KOPT-K1 (cell line): ENCODE data around the gene ASB17.

Source experiments
- H3K27ac ChIP-seq: fragments of 200-600 bp; sonication (generic); 2 replicates; pipeline ENCODE4 v1.5.1; 2016; ENCODE audit warnings: antibody characterized with exemption, mild to moderate bottlenecking, low read depth, low read length; ENCODE audit not compliant: poor library complexity, severe bottlenecking
- H3K36me3 ChIP-seq: fragments of 200-600 bp; sonication (generic); 2 replicates; pipeline ENCODE4 v1.5.1; 2017; ENCODE audit warnings: antibody characterized with exemption, mild to moderate bottlenecking, low read length, moderate library complexity; ENCODE audit not compliant: insufficient read depth
- H3K9me3 ChIP-seq: fragments of 200-600 bp; sonication (generic); 2 replicates; pipeline ENCODE4 v1.5.1; 2017; ENCODE audit warnings: antibody characterized with exemption, low read length, mild to moderate bottlenecking; ENCODE audit not compliant: insufficient read depth, poor library complexity, severe bottlenecking

The ASB17 gene

DNA sequence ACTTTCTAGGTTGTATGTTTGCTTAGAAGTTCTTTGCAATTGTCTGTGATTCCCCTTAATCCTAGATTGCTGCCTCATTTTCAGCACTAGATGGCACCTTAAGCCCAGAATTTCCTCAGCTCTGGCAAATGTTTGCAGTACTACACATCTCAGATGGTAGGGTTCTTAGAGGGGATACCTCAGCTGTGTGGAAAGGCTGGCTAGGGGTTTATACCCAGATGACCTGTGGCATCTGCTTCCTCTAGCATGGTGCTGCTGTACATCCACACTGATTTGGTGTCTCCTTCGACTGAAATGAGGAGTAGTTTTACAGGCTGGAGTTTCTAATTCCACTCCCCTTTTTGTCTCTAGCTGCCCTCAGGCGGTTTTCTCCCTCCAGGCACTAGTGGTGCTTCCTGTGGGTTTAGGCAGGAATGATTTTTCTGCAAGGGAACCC lies 23.5 kb downstream of the ASB17 start:
- Histone ChIP-seq H3K9me3 (no peaks in the 10 kb centered on the region), H3K36me3 (no peaks in the 10 kb centered on the region), H3K27ac (no peak overlapping the region)

DNA sequence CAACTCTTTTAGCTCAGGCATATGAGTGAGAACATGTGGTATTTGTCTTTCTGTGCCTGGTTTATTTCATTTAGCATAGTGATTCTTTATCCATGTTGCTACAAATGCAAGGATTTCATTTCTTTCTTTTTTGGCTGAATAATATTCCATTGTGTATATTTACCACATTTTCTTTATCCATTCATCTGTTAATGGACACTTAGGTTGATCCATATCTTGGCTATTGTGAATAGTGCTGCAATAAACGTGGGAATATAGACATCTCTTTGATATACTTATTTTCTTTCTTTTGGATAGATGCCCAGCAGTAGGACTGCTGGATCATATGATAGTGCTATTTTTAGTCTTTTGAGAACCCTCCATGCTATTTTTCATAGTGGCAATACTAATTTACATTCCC lies 30.8 kb downstream of the ASB17 start:
- no peak overlapping the region for H3K27ac ChIP-seq
- H3K9me3 ChIP-seq = no peaks in the 10 kb centered on the region

DNA sequence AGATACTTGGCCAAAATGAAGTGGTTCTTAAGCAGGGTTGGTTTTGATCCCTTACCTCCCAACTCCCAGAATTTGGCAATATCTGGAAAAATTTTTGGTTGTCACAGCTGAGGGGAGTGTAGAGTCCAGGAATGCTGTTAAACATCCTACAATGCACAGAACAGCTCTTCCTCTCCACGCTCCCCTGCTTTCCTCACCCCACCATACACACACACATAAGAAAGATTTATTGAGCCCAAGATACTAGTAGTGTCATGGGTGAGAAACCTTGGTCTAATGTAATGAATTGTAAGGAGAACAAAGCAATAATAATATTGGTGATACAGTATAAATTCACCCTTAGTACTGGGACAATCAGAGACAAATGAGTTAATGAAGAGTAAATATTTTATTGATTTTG lies 47.8 kb downstream of the ASB17 start:
- H3K27ac ChIP-seq = no peak overlapping the region
- no peaks in the 10 kb centered on the region for H3K36me3 ChIP-seq
- no peaks in the 10 kb centered on the region for H3K9me3 ChIP-seq

More for the DNA sequence above, 30.8 kb downstream of the ASB17 start:
- no peaks in the 10 kb centered on the region for H3K36me3 ChIP-seq

DNA sequence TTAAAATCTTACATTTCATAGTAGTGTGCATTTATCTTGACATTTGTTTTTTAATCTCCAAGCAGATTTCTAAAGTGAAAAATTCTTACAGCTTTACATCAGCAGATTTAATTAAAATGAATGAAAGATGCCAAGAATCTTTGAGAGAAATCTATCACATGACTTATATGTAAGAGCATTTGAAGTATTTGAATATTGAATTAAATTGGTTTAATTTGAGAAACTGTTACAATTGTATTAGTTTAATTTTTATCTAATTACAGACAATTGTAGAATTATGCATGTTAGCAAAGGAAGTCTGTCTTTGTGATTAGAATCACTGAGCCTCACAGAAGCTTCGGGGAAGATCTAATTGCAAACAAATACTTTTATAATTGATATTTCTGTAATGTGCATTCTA lies 52.2 kb downstream of the ASB17 start:
- Histone ChIP-seq H3K9me3 (no peaks in the 10 kb centered on the region), H3K36me3 (no peaks in the 10 kb centered on the region), H3K27ac (no peak overlapping the region)

DNA sequence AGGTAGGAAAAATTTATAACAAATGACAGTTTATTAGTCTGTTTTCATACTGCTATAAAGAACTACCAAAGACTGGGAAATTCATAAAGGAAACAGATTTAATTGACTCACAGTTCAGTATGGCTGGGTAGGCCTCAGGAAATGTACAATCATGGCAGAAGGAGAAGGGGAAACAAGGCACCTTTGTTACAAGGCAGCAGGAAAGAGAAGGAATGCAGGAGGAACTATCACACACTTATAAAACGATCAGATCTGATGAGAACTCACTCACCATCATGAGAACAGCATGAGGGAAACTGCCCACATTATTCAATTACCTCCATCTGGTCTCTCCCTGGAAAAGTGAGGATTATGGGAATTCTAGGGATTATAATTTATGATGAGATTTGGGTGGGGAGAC lies 61.3 kb downstream of the ASB17 start:
- Histone ChIP-seq H3K36me3 (no peaks in the 10 kb centered on the region), H3K9me3 (no peaks in the 10 kb centered on the region), H3K27ac (no peak overlapping the region)
